ENCODE data around the gene KCNQ1OT1. TPM values are rescaled to one million over a fixed set of nuclear protein-coding genes. Genes with fewer than 3 reads are reported as not detected.

Gene KCNQ1OT1
- total and polyA plus RNA-seq, 12 donors, result 0.01 to 0.73 (median 0.43) TPM

DNA sequence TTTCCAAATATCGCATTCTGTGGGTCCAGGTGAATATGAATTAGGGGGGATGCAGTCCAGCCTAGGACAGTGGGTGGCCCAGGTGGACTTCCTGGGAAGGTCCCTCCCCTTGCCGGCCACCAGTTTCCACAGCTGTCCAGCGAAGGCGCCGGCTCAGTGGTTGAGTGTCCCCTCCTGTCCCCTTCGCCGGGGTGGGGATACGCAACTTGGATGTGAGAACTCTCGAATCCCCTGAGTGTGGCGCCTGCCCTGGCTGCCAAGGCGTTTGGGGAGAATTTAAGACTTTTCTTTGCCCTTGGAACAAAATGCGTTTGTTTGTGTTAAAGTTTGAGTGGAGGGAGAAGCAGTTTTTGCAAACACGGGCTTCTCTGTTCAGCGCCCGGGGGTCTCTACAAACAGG lies 123.7 kb downstream of the KCNQ1OT1 start:
- no peak overlapping the region for H3K27ac ChIP-seq
- DNase-seq, result peak in 1 of 2 donors; percentile 9
- H3K36me3 ChIP-seq, result peaks cover 0 to 4% (median 0%) of the 10 kb centered on the region in 9 donors
- H3K9me3 ChIP-seq, result no peaks in the 10 kb centered on the region
- WGBS, 2 donors, result 94% methylated on average over 15 of the region's 15 CpGs
- TF ChIP-seq, protein P1, sequence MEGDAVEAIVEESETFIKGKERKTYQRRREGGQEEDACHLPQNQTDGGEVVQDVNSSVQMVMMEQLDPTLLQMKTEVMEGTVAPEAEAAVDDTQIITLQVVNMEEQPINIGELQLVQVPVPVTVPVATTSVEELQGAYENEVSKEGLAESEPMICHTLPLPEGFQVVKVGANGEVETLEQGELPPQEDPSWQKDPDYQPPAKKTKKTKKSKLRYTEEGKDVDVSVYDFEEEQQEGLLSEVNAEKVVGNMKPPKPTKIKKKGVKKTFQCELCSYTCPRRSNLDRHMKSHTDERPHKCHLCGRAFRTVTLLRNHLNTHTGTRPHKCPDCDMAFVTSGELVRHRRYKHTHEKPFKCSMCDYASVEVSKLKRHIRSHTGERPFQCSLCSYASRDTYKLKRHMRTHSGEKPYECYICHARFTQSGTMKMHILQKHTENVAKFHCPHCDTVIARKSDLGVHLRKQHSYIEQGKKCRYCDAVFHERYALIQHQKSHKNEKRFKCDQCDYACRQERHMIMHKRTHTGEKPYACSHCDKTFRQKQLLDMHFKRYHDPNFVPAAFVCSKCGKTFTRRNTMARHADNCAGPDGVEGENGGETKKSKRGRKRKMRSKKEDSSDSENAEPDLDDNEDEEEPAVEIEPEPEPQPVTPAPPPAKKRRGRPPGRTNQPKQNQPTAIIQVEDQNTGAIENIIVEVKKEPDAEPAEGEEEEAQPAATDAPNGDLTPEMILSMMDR (IDR thresholded peaks at IDR 0.05), result no peak
- no peak for ATAC-seq
- intact Hi-C loops (cut with DNase I), result no loop called here
- H3K27me3 ChIP-seq, result no peaks in the 10 kb centered on the region
- H3K4me3 ChIP-seq, result no peak overlapping the region
- peaks cover 0 to 24% (median 9%) of the 10 kb centered on the region in 9 donors for H3K4me1 ChIP-seq

DNA sequence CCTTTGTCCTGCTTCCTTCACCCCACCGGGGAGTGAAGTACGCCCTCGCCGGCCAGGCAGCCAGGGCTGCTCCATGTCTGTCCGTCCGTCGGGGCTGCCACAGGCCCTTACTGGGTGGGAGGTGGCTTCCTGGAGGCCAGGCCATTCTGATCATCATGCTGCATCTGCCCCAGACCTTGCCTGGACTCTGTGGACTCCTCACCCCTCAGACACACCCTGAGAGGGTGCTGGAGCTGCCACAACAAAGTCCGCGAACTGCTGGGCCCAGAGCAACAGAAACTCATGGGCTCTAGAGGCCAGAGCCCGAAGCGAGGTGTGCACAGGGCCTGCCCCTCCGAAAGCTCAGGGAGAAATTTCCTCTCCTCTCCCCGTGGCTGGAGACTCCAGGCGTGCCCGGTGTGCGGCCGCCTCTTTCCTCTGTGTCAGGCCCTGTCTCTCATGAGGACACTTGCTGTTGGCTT lies 124.2 kb downstream of the KCNQ1OT1 start:
- no peak overlapping the region for H3K4me3 ChIP-seq
- TF ChIP-seq, protein P1 (IDR thresholded peaks at IDR 0.05), result no peak

DNA sequence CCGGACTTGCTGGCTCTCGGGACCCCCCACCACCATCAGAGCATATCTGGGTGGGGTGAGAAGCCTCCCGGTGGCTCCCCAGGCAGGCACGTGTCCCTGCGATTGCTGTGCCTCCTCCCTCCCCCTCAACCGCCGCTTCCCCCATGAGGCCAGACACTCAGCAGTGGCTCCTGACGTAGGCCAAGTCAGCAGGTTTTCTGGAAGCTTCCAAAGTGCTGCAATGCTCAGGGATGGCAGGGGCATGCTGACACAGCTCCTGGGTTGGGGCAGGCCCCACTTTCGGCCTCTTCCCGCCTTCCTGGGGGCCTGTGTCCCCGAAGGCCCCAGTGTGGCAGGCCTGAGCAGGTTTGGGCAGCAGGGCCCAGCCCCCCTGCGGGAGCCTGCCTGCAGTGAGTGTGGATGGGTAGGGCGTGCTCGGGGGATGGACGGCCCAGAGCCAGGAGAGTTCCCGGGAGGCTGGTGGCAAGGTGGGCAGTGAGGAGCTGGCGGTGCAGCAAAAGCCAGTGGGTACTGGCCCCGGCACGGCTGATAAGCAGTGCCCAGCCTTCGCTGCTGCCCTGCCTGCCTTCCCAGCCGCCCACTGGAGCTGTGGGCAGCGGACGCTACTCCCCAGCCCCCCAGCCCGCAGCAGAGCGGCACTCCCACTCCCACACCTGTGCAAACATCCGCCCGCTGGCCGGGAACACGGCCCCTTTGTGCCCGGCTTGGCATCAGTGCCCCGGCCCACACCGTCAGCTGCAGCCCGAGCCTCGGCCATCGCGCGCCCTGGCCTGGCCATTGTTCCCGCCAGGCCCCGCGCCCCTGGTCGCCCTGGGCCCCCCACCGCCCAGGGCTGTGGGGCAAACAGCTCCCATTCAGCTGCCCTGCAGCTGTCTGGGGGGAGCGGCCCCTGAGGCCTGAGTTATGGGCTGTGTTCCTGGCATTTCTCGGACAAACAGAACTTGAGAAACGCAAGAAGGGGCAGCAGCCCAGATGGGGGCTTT lies 125.0 kb downstream of the KCNQ1OT1 start:
- Histone ChIP-seq H3K4me3 (no peak overlapping the region), H3K36me3 (peaks cover 0 to 7% (median 0%) of the 10 kb centered on the region in 9 donors), H3K4me1 (peaks cover 0 to 23% (median 9%) of the 10 kb centered on the region in 9 donors), H3K27me3 (no peaks in the 10 kb centered on the region), H3K27ac (no peak overlapping the region), H3K9me3 (no peaks in the 10 kb centered on the region)
- 92% methylated on average over 41 to 45 of the region's 45 CpGs for WGBS, 2 donors
- intact Hi-C loops (cut with DNase I), result no loop called here
- DNase-seq (peak in 1 of 2 donors; percentile 4), ATAC-seq (no peak)
- TF ChIP-seq, protein P1 (IDR thresholded peaks at IDR 0.05), result no peak

More for the DNA sequence above, 124.2 kb downstream of the KCNQ1OT1 start:
- Histone ChIP-seq H3K4me1 (peaks cover 0 to 24% (median 9%) of the 10 kb centered on the region in 9 donors), H3K36me3 (peaks cover 0 to 5% (median 0%) of the 10 kb centered on the region in 9 donors), H3K27me3 (no peaks in the 10 kb centered on the region), H3K9me3 (no peaks in the 10 kb centered on the region), H3K27ac (no peak overlapping the region)
- 95 to 96% methylated on average over 17 of the region's 17 CpGs for WGBS, 2 donors
- intact Hi-C loops (cut with DNase I), result no loop called here
- no peak for ATAC-seq
- DNase-seq, result peak in 1 of 2 donors; percentile 2

DNA sequence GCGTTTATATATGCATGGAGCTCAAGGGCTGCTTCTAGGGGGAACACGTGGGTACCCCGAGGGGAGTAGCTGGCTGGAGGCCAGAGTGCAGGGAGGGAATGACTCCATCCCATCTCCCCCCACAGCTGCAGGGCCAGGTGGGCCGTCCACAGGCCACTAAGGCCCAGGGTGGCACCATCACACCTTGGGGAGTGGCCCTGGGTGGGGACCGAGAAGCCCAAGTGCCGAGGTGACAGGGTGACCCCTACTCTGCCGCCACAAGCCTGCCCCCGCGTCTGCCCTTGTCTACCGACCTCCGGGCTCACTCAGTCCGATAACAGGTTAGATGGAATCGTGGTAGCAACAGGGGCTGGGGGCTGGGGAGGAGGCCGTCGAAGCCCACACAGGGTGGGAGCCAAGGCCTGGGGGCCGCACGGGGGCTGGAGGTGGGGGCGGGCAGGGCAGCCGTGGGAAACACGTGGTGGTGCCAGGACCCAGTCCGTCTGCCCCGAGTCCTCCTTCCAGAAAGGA lies 125.7 kb downstream of the KCNQ1OT1 start:
- 86 to 87% methylated on average over 22 of the region's 22 CpGs for WGBS, 2 donors
- TF ChIP-seq, protein P1 (IDR thresholded peaks at IDR 0.05), result no peak

More for the DNA sequence above, 125.7 kb downstream of the KCNQ1OT1 start:
- no peaks in the 10 kb centered on the region for H3K27me3 ChIP-seq
- no peaks in the 10 kb centered on the region for H3K9me3 ChIP-seq
- H3K27ac ChIP-seq, result no peak overlapping the region
- H3K4me3 ChIP-seq, result no peak overlapping the region
- intact Hi-C loops (cut with DNase I), result no loop called here
- peaks cover 0 to 17% (median 9%) of the 10 kb centered on the region in 9 donors for H3K4me1 ChIP-seq
- peaks cover 0 to 7% (median 0%) of the 10 kb centered on the region in 9 donors for H3K36me3 ChIP-seq
- no peak for ATAC-seq
- peak in 1 of 2 donors; percentile 6 for DNase-seq

Measured in heart right ventricle (tissue), 16 donors.